ENCODE measurements around the gene ATG9A.
A peak's percentile ranks its signal among the peaks of the same experiment; 100 is the strongest.

Gene ATG9A

DNA sequence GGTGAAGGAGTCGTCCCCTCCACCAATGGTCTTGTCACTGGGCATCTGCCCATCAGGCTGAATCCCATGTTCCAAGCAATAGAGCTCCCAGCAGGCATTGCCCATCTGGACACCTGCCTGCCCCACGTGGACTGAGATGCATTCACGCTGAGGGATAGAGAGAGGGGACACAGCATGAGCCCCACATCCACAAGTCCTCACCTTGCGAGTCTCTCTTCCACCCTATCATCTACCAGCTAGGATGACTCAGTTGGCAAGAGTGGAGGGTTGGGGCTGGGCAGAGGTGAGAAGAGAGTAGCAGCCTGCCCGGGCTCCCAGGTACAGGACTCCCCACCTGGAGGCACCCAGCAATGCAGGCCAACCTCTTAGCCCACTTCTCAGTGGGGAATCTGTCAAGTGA lies 22.6 kb upstream of the ATG9A start:
- DNase-seq: peak; percentile 31

DNA sequence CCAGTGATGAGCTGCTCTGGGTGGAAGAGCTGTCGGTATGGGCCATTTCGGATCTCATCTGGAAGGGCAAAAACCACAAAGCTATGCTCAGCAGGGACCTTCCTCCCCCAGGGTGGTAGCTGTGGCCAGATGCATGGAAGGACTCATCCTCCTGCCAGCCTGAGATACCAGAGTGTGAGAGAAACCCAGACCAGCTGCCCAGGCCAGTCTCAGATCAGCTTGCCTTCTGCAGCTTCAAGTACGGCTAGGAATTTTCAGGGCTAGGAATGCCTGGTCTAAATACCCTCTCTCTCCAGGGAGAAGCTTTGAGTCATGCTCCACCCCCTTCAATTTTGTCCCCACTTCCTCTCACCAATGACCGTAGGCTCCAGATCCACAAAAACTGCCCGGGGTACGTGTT lies 22.2 kb upstream of the ATG9A start:
- no peak for DNase-seq

DNA sequence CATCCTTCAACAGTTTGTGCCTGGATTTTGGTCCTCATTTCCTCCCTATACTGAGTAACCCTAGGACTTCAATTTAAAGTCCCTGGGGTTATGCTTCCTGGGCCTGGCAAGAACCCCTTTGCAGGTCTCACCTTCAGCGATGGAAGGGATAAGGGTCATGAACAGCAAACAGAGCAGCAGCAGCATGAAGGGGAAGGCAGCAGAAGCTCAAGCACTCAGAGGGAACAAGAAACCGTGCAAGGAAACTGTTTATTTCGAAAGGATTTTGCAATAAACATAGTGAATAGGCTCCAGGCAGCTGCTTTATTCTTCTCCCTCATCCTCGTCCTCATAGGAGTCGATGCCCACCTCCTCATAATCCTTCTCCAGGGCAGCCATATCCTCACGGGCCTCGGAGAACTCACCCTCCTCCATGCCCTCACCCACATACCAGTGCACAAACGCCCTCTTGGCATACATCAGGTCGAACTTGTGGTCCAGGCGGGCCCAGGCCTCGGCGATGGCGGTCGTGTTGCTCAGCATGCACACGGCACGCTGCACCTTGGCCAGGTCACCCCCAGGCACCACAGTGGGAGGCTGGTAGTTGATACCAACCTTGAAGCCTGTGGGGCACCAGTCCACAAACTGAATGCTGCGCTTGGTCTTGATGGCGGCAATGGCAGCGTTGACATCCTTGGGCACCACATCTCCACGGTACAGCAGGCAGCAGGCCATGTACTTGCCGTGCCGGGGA lies 20.8 kb upstream of the ATG9A start:
- no peak for DNase-seq

DNA sequence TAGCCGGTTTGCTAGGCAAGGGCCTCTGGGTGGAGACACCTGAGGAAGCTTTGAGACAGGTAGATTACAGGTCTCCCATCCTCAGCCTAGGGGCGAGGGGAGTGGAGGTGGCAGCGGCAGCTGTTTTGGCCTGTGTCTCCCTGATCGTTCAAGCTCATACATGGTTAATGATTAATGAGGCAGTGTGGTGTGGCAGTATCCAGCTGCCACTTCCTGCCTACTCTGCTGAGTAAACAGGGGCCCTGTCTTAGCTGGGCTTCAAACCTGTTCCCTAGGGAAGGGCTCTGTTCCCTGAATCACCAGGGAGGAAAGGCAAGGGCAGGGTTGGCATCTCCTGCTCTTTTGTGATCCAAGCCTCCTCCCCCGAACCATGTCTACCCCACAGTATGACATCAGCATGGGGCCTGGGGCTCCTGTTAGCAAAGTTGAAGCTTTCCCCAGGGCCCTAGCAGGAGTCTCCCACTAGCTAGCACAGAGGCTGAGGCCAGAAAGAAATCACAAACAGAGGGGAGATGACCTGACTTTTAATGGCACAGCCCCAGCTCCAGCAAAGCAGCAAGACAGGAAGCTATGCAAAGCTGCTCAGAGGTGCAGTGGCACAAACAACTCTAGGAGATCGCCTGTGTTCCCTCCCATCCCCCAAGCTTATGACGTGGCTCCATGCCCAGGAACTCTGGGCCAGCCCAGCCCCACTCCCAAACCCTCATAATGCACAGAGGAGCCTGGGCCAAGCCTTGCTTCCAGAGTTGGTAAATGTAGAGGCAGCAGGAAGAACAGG lies 20.0 kb upstream of the ATG9A start:
- DNase-seq: peak; percentile 49

DNA sequence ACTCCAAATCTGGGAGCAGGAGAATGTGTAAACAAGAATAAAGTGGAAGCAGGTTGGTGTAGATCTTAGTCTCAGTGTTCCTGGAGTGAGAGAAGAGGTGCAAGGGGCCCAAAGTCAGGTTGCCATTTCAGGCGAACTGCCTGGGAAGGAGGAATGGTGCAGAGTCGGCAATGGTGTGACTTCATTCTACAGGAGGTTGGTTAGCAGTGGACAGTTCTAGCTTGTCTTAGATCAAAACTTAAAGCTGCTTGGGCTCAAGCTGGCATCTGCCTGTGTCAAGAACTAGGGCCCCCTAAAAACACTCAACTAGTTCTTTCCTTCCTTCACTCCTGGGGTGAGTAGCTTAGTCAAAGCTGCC lies 19.4 kb upstream of the ATG9A start:
- DNase-seq: no peak

DNA sequence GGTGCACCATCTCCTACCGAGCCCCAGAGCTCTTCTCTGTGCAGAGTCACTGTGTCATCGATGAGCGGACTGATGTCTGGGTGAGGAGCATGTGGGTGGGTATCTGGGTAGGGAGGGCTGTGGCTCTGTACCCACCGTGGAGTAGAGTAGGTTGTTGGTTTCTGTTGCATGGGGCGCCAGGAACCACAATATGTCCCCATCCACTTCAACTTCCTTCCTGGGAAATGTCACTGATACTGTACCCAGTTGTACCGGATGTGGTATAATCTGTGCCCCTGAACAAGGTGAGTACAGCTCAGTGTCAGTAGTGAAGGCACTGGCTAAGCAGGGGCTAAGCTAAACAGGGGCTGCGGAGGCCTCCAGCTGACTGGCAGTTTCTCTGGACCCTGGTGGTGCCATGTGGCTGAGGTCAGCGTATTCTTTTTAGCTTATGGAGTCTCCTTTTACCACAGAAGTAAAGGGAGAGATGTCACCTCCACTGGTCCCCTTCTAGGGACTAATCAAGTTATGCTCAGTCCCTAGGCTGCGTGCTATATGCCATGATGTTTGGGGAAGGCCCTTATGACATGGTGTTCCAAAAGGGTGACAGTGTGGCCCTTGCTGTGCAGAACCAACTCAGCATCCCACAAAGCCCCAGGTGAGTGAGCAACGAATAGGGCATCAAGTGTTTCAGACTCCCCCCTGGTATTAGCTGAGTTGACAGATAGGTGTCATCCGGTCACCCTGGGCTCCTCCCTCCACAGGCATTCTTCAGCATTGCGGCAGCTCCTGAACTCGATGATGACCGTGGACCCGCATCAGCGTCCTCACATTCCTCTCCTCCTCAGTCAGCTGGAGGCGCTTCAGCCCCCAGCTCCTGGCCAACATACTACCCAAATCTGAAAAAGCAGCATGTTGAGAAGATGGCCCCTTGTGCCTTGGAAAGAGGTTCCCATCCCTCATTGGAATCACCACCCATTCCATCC lies 18.5 kb upstream of the ATG9A start:
- DNase-seq: peak; percentile 65

DNA sequence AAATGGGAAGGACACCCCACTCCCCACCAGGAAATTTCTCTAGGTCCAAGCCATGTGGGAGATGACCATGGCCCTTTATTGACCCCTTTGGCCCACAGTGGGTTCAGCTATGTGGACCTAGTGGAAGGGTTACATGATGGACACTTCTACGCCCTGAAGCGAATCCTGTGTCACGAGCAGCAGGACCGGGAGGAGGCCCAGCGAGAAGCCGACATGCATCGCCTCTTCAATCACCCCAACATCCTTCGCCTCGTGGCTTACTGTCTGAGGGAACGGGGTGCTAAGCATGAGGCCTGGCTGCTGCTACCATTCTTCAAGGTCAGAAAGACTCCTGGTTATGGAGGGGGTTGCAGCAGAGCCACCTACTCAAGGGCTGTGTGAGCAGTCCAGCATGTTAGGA lies 17.1 kb upstream of the ATG9A start:
- no peak for DNase-seq

DNA sequence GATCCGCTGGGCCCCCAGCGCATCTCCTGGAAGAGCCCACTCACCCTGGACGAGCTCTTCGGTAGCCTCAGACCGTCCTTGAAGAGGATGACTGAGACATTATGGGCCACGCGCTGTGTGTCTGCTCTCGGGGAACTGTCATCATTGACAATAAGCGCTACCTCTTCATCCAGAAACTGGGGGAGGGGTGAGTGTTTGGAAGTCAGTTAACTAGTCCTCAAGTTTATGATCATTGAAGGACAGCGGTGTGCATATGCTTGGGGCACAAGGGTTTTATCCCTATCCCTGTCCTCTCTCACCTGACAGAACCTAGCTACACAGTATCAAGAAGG lies 16.4 kb upstream of the ATG9A start:
- no peak for DNase-seq

DNA sequence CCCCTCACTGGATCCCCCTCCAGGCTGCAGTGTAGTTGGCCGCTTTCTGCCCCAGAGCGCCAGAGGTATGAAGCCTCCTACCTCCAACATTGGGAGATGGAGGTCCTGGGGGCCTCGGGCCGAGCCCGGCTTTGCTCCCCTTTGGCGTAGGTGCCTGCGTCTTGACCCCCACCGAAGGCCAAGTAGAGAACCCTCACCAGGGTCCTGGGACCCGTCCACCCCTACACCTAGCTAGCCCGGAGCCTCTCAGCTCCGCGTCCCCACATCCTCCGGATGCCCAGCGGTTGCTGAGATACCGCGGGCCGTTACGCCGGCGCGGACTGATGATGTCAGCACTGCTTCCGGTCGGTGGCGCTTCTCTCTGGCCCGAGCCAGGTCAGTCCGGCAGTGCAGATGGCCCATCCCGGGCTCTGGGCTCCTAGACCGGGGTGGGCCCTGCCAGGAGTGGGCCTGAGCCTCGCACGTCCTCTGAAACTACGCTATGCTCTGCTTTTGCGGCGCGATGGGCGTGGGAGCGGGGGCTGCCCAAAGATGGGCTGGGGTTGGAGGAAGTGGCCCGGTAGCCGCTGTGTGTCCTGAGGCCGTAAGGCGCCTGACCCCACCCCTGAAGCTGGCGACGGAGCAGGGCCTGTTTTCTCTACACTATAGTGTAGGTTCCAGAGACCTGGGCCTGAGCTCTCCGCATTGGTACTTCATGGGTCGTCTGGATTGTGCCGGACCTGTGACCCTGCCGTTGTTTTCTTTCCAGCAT lies 15.9 kb upstream of the ATG9A start, which contains the start of the genes GLB1L and STK16:
Gene GLB1L (minus strand): TSS at position 297 of the 751 bp plus-strand sequence. CDS start 1,871 bp downstream, outside the sequence.
Gene STK16 (plus strand): TSS at position 332 of the 751 bp plus-strand sequence. CDS start 521 bp downstream, outside the sequence.
- peak; percentile 89 for DNase-seq

DNA sequence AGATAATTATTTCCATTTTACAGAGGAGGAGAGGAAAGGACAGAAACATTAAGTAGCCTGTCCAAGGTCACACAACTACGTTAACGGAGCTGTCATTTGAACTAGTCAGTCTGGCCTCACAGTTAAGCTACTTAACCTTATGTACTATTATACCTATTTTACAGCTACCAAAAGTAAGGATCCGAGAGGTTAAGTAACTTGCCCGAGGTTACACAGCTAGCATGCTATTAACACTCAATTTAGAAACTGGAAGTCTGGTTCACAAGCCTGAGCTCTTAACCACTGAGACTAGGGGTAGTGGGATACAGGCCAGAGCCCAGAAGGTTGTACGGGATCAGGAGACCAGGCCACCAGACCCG lies 15.3 kb upstream of the ATG9A start:
- no peak for DNase-seq

DNA sequence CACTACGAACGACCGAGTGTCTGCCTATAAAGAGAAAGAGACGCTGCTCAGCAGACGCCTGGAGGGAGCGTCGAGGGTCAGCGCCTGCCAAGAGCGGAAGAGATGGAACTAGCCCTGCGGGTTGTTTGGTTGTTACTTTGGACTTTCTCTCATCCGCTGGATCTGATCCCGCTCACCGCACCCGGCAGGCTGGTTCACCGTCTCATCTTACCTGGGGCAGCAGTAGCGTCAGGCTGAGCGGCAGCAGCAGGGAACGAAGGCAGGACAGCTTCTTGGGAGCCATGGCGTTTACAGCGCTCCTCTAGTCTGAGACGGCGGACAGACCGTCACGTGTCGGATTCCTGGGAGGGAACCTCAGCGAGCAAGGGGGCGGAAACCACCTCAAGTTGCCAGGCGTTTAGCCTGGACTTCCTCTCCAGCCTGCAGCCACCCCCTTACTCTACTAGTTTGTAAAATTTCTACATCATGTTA lies 13.9 kb upstream of the ATG9A start:
- DNase-seq: no peak

DNA sequence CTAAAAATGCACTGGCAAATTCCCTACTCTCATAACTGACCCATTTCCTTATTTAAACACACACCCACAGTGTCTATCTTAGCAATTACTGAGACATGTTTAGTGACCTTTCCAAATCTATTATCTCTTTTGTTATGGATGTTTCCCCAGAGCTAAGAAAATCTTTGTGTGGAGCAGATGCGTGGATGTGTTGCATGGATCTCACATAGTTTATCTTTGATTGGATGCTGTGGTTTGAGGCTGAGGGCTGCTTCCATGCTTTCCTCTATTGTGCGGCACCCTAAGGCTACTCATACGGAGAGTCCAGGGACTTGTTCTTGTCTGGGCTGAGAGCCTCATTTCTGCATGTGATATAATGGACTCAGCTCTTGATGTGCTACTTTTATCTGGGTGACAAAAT lies 4.9 kb upstream of the ATG9A start:
- no peak for DNase-seq

DNA sequence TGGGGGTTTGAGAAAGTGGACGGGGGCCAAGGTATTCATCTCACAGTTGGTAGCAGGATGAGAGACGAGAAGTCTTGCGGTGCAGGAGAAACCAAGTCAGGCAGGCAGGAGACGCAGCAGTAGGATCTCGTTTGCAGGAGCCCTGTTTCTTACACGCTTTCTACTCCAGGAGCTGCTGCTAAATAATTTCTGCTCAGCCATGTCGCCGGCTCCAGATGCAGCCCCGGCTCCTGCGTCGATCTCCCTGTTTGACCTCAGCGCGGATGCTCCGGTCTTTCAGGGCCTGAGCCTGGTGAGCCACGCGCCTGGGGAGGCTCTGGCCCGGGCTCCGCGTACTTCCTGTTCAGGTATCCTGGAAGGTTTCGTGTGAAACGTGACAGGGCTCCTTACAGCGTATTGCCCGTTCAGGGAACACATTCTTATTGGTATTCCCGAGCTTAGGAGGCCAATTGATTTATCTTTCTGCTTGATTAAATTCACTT lies 664 bp upstream of the ATG9A start:
- DNase-seq: no peak

DNA sequence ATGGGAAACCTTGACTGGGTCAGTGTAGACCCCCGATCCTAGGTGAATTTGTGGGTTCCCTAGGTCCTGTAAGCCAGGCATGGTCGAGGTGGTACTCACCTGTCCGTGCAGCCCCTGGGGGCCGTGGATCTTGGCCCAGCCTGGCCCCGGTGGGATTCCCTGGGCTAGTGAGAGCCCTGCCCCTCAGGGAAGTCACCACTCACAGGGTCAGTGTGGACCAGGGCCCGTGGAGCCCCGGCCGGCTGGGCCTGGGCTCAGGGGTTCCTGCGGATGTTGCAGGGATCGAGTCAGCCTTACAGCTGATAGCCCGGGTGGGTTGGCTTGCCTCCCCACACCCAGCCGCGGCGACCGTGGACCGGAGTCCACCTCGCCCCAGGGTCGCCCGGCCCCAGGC lies 528 bp downstream of the ATG9A start:
- no peak for DNase-seq

DNA sequence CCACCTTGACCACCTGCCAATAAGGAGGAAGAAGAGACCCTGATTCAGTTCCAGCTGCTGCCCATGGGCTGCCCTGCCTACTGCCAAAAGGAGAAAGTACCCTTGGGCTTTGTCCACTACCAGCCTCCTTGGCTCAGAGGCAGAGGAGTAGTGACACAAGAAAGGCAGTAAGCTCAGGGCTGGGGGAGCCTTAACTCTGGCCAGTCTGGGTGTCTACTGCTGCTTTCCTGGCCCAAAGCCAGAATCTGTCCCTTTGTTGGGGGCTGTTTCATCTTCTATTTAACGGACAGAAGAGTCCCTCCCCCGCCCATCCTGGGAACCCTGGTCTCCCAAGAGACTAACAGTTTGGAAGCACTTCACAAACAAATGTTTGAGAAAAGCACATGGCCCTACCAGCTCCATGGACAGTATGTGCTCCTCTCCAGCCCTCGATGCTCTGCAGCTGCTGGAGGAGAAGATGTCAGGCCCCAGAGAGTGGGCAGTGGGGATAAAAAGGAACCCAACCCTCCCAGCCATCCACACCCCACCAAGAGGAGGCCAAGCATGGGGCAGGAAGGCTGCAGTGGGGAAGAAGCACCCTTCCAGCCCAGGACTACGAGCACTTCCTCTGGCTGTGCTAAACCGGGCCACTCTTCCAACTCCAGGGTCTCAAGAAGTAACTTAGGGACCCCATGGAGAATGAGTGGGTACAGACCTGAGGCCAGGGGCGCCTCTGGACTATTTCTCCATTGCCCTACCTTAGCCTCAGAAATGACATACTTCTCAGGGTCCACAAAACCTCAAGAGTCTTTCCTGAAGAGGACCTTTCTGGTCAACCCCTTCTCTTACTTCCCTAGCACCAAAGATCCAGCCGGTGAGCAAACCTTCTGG lies 1.2 kb downstream of the ATG9A start:
- no peak for DNase-seq

DNA sequence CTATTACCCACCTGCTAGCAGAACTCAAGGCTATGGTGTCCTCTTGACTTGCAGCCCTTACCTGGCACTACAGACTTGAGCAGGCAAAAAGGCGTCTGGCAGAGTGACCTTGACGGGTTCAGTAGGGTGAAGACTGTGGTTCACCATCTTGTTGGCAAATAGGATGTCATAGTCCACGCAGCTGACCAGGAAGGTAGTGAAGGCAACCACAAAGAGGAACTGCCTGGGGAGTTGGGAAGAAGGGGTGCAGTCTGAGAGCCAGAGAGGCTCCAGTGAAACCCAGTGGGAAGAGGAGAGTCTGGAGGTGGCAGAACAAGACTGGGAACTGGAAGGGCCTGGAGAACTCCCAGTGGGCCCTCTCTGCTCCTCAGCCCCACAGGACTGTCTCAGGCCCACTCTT lies 4.1 kb downstream of the ATG9A start:
- no peak for DNase-seq

DNA sequence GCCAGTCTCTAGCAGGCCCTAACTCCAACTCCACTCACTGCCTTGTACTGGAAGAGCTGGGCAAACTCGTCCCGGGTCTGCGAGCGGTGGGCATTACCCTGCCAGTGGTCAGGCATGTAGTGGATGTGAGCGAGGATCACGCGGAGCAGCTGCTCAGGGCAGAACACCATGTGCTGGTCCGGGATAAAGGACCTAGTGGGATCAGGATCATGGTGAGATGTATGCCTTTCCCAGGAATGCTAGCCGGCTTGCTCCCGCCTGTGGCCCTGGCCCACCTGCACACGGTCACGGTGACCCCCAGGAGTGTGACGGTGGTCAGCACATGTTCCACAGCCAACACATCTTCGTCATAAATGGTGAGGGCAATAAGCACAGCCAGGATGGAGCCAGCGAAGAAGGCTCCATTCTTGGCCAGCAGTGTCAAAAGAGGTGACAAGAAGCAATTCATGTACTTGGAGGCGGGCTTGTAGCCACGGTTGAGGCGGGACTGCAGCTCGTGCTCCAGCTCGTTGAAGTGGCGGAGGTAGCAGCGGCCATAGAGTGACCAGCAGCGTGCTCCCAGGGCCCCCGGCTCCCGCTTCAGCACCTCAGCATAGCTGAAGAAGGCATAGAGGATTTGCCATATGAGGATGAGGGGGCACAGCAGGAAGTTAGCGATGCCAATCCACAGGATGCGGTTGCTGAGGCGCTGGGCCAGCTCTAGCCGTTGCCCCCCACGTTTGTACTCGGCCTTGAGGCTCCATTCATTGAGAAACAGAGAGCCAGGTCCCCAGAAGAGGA lies 5.4 kb downstream of the ATG9A start:
- no peak for DNase-seq

DNA sequence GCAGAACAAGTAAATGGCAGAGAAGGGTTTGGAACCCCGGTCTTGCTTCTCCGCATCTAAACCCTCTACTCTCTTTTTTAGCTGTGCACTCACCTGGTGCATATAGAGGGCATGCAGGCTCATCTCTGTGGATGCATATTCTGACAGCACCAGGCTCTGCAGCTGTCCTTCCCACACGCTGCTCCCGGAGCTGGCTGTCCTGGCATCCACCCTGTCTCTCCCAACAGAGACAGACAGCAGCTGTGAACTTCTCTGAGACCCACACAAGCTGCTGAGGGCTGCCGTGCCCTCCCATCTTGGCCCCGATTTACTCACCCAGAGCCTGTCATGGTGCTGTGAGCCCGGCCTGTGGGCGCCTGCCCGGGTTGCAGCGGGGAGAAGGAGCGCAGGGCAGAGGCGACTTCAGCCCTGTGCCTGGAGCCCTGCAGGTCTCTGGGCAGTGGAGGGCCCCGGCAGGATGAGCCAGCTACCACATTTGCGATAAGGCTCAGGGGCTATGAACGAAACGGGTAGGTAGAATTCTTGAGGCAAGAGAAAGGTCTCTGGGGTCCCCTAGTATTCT lies 7.4 kb downstream of the ATG9A start:
- no peak for DNase-seq

DNA sequence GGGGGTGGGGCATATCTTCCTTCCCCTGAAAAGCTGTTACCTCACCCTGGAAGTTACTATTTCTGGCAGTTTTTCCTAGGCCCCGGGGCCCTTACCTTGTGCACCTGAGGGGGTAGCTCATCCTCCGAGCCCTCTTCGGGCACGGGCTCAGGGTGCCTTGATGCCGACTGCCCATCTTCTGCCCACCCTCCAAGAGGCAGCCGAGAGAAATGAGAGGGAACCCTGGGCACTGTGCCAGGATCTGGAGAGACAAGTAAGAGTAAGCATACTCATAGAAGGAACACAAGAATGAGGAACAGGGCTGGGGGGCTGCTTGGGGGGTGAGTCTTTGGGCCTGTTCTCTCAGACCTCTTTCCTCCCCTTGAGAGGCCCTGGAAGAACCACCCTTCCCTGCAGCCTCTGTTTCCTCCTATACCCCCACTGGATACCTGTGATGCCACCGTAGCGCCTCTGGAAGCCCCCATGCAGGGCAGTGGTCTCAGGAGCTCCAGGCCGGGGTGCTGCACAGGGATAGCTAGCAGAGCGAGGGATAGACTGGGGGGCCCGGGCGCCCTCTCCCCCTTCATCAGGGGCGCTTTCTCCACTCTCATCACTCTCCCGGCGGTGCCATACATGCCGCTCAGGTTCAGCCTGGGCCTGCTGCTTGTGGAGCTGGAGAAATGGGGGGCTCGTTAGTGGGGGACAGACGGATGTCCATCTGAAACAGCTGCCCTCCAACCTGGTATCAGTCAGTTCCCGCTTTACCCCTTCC lies 8.6 kb downstream of the ATG9A start:
- DNase-seq: no peak
